ENCODE data around the gene IL31RA. TPM values are rescaled to one million over a fixed set of nuclear protein-coding genes. Genes with fewer than 3 reads are reported as not detected.
A peak's percentile ranks its signal among the peaks of the same experiment; 100 is the strongest.
"Not testable (repeated sequence)": the region's sequence is repeated elsewhere in the genome, so short reads cannot be mapped to it uniquely, and the experiment has no call there.

Gene IL31RA
- total and polyA plus RNA-seq, 2 of the 13 experiments (the other 11 are each of a cell fraction or from before 2014, with no cell fraction given), result not detected

DNA sequence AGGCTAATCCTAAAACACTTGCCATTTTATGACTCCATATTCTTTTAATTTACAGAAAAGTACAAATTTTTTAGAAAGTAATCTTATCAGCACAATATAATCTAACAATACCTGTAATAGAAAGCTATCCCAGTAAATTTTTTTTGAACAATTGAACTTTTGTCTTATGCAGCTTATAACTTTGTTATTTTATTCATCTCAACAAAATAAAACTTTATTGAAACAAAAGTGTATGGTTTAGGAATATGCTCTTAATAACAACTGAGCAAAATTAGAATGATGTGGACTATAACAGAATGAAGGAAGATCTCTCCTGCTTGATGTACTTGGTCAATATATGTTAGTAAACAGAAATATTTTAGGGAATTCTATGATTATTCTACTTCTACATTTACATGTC is 86.4 kb downstream of the IL31RA start:
- not testable (repeated sequence) for BruUV-seq (replicated peaks); H3K4me2 ChIP-seq (ENCODE audit: low read depth, low read length); H3K27ac ChIP-seq (ENCODE audit: extremely low read length, insufficient read depth, low read length); H3K27me3 ChIP-seq (ENCODE audit: control insufficient read depth in 1 of 2, insufficient read depth in 2 of 2, low read length in 2 of 2); H3K4me3 ChIP-seq (replicated peaks in 1 of 3; ENCODE audit: insufficient read depth in 1 of 3, low read depth in 2 of 3, low read length in 3 of 3); H4K20me1 ChIP-seq (ENCODE audit: insufficient read depth, low read length); H2AFZ ChIP-seq (ENCODE audit: low read length); FAIRE-seq; DNase-seq (ENCODE audit: low spot score); H3K9ac ChIP-seq (ENCODE audit: insufficient read depth, low read depth, low read length); H3K9me3 ChIP-seq (ENCODE audit: low read length); H3K79me2 ChIP-seq (ENCODE audit: insufficient read depth, low read length); ATAC-seq
- intact Hi-C loops (cut with micrococcal nuclease; ENCODE audit: unreplicated experiment) (loop anchor here (1.0 to 10.0 kb wide), 4 partner anchors 327 to 897 kb away; partner anchors contain the start of gene CDC20B), in situ Hi-C loops (cut with HindIII; ENCODE audit: extremely low pct_ligation_motif_present, low pct_unique_long_range_greater_than_20kb) (loop anchor here (25.0 kb wide), 1 partner anchor 900 kb away; no protein-coding TSS in a partner anchor)
- POLR2A ChIA-PET, result interaction anchor here (3.1 kb wide), 1 partner anchor 264 kb away, joined by 18 read pairs; no protein-coding TSS in a partner anchor
- TF ChIP-seq, protein P1, sequence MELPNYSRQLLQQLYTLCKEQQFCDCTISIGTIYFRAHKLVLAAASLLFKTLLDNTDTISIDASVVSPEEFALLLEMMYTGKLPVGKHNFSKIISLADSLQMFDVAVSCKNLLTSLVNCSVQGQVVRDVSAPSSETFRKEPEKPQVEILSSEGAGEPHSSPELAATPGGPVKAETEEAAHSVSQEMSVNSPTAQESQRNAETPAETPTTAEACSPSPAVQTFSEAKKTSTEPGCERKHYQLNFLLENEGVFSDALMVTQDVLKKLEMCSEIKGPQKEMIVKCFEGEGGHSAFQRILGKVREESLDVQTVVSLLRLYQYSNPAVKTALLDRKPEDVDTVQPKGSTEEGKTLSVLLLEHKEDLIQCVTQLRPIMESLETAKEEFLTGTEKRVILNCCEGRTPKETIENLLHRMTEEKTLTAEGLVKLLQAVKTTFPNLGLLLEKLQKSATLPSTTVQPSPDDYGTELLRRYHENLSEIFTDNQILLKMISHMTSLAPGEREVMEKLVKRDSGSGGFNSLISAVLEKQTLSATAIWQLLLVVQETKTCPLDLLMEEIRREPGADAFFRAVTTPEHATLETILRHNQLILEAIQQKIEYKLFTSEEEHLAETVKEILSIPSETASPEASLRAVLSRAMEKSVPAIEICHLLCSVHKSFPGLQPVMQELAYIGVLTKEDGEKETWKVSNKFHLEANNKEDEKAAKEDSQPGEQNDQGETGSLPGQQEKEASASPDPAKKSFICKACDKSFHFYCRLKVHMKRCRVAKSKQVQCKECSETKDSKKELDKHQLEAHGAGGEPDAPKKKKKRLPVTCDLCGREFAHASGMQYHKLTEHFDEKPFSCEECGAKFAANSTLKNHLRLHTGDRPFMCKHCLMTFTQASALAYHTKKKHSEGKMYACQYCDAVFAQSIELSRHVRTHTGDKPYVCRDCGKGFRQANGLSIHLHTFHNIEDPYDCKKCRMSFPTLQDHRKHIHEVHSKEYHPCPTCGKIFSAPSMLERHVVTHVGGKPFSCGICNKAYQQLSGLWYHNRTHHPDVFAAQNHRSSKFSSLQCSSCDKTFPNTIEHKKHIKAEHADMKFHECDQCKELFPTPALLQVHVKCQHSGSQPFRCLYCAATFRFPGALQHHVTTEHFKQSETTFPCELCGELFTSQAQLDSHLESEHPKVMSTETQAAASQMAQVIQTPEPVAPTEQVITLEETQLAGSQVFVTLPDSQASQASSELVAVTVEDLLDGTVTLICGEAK (IDR thresholded peaks at IDR 0.05), result peak; percentile 49; the same call in 1 of the 2 replicates
- TF ChIP-seq, protein P1 (CRISPR knock-in tag; IDR thresholded peaks at IDR 0.05), result not testable (repeated sequence)
- H3K36me3 ChIP-seq (replicated peaks in 1 of 2; ENCODE audit: control insufficient read depth in 1 of 2, insufficient read depth in 2 of 2, low read length in 2 of 2), result peaks cover 6 to 22% of the 10 kb centered on the region in 2 experiments
- CTCF ChIA-PET (ENCODE audit: low intra/inter-chr PET ratio, low total read pairs), result interaction anchor here (2.5 kb wide), 1 partner anchor 264 kb away, joined by 24 read pairs; no protein-coding TSS in a partner anchor
- peaks cover 35% of the 10 kb centered on the region for H3K4me1 ChIP-seq (ENCODE audit: insufficient read depth, low read length)

DNA sequence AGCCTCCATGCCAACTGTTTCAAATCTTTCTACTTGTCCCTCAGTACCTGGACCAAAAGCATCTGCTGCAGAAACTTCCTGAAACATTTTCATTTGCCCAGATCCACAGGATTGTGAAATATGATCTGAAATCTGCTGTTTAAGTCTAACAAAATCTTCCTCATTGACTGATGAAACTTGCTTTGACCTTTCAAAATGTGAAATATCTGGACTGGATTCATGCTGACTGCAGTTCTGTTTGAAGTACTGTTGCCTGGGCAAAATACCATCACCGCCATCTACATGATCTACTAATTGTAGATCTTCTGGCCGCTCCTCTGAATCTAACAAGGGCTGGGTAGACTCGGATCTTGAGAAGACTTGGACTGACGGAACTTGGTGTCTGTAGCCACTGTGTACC is 90.0 kb downstream of the IL31RA start:
- in situ Hi-C loops (cut with HindIII; ENCODE audit: extremely low pct_ligation_motif_present, low pct_unique_long_range_greater_than_20kb), result loop anchor here (25.0 kb wide), 1 partner anchor 896 kb away; no protein-coding TSS in a partner anchor
- BruUV-seq (replicated peaks); CTCF ChIA-PET (ENCODE audit: low intra/inter-chr PET ratio, low total read pairs): not testable (repeated sequence)

More for the DNA sequence above, 90.0 kb downstream of the IL31RA start:
- peaks cover 8 to 42% of the 10 kb centered on the region in 2 experiments for H3K36me3 ChIP-seq (replicated peaks in 1 of 2; ENCODE audit: control insufficient read depth in 1 of 2, insufficient read depth in 2 of 2, low read length in 2 of 2)
- DNase-seq (ENCODE audit: low spot score); H3K4me3 ChIP-seq (replicated peaks in 1 of 3; ENCODE audit: insufficient read depth in 1 of 3, low read depth in 2 of 3, low read length in 3 of 3); ATAC-seq; H2AFZ ChIP-seq (ENCODE audit: low read length); H3K4me1 ChIP-seq (ENCODE audit: insufficient read depth, low read length); H3K9me3 ChIP-seq (ENCODE audit: low read length); H4K20me1 ChIP-seq (ENCODE audit: insufficient read depth, low read length); POLR2A ChIA-PET; H3K27me3 ChIP-seq (ENCODE audit: control insufficient read depth in 1 of 2, insufficient read depth in 2 of 2, low read length in 2 of 2); intact Hi-C loops (cut with micrococcal nuclease; ENCODE audit: unreplicated experiment); H3K27ac ChIP-seq (ENCODE audit: extremely low read length, insufficient read depth, low read length); H3K4me2 ChIP-seq (ENCODE audit: low read depth, low read length); FAIRE-seq; H3K79me2 ChIP-seq (ENCODE audit: insufficient read depth, low read length); H3K9ac ChIP-seq (ENCODE audit: insufficient read depth, low read depth, low read length): not testable (repeated sequence)
- WGBS (ENCODE audit: low lambda C conversion rate), result 96% methylated on average over 4 of the region's 4 CpGs

Data from HepG2 (cell line).